Memory B cell (primary cell): ENCODE results near the gene NDFIP2.

Experiments used
- ATAC-seq: fragments of 150-1000 bp; cut with Tn5 transposase; 2 replicates; pipeline ENCODE4 v1.10.0; 2021; ENCODE audit warnings: low read depth, mild to moderate bottlenecking, moderate library complexity
- DNase-seq, 2 donors: peaks; one replicate each; pipeline ENCODE4 v3.0.0; 2022; ENCODE audit warnings: low spot score in 2 of 2
- H3K27ac Mint-ChIP-seq: one replicate; pipeline ENCODE4 v1.8.0; 2022; ENCODE audit warnings: mild to moderate bottlenecking, moderate library complexity, mixed read lengths
- H3K27me3 Mint-ChIP-seq: one replicate; pipeline ENCODE4 v1.8.0; 2022; ENCODE audit warnings: mixed read lengths
- H3K36me3 Mint-ChIP-seq: one replicate; pipeline ENCODE4 v1.8.0; 2022; ENCODE audit warnings: mild to moderate bottlenecking, mixed read lengths
- H3K4me1 Mint-ChIP-seq: one replicate; pipeline ENCODE4 v1.8.0; 2022; ENCODE audit warnings: mixed read lengths
- H3K4me3 Mint-ChIP-seq: one replicate; pipeline ENCODE4 v1.8.0; 2022; ENCODE audit warnings: mild to moderate bottlenecking, moderate library complexity, mixed read lengths
- H3K9me3 Mint-ChIP-seq: one replicate; pipeline ENCODE4 v1.8.0; 2022; ENCODE audit warnings: mixed read lengths

NDFIP2 gene

GRCh38 chr13:79492918-79493594, 12.1 kb downstream of the NDFIP2 start:
- H3K4me3 Mint-ChIP-seq: no peak overlapping the region
- DNase-seq: no peak
- H3K4me1 Mint-ChIP-seq: no peaks in the 10 kb centered on the region
- no peak overlapping the region for H3K27ac Mint-ChIP-seq
- ATAC-seq: no peak
- H3K9me3 Mint-ChIP-seq: peaks cover 1% of the 10 kb centered on the region
- no peaks in the 10 kb centered on the region for H3K36me3 Mint-ChIP-seq
- H3K27me3 Mint-ChIP-seq: peaks cover 12% of the 10 kb centered on the region

GRCh38 chr13:79496188-79496587, 15.2 kb downstream of the NDFIP2 start:
- no peak for DNase-seq
- Mint-ChIP-seq H3K27ac (no peak overlapping the region), H3K4me3 (no peak overlapping the region), H3K36me3 (no peaks in the 10 kb centered on the region), H3K27me3 (peaks cover 7% of the 10 kb centered on the region), H3K9me3 (no peaks in the 10 kb centered on the region), H3K4me1 (no peaks in the 10 kb centered on the region)
- ATAC-seq: no peak

GRCh38 chr13:79497064-79497463, 16.1 kb downstream of the NDFIP2 start:
- Mint-ChIP-seq H3K9me3 (no peaks in the 10 kb centered on the region), H3K36me3 (no peaks in the 10 kb centered on the region), H3K27me3 (peaks cover 9% of the 10 kb centered on the region), H3K4me3 (no peak overlapping the region), H3K27ac (no peak overlapping the region), H3K4me1 (no peaks in the 10 kb centered on the region)
- DNase-seq (no peak), ATAC-seq (no peak)

- ATAC-seq (no peak), DNase-seq (no peak)
- H3K36me3 Mint-ChIP-seq: no peaks in the 10 kb centered on the region
- H3K4me3 Mint-ChIP-seq: no peak overlapping the region
- H3K27me3 Mint-ChIP-seq: peaks cover 9% of the 10 kb centered on the region
- no peaks in the 10 kb centered on the region for H3K9me3 Mint-ChIP-seq
- H3K4me1 Mint-ChIP-seq: no peaks in the 10 kb centered on the region
- no peak overlapping the region for H3K27ac Mint-ChIP-seq
These were observed 16.9 kb downstream of the NDFIP2 start for GRCh38 chr13:79497852-79498251.

GRCh38 chr13:79500829-79501228, 19.9 kb downstream of the NDFIP2 start:
- Mint-ChIP-seq H3K36me3 (no peaks in the 10 kb centered on the region), H3K4me3 (no peak overlapping the region), H3K27ac (no peak overlapping the region), H3K4me1 (no peaks in the 10 kb centered on the region), H3K27me3 (peaks cover 12% of the 10 kb centered on the region), H3K9me3 (no peaks in the 10 kb centered on the region)
- ATAC-seq (no peak), DNase-seq (no peak)

GRCh38 chr13:79501538-79502232, 20.7 kb downstream of the NDFIP2 start:
- no peak for DNase-seq
- Mint-ChIP-seq H3K9me3 (no peaks in the 10 kb centered on the region), H3K27ac (no peak overlapping the region), H3K36me3 (no peaks in the 10 kb centered on the region), H3K27me3 (peaks cover 12% of the 10 kb centered on the region), H3K4me1 (no peaks in the 10 kb centered on the region), H3K4me3 (no peak overlapping the region)
- ATAC-seq: no peak

GRCh38 chr13:79502859-79503468, 22.0 kb downstream of the NDFIP2 start:
- Mint-ChIP-seq H3K36me3 (no peaks in the 10 kb centered on the region), H3K9me3 (no peaks in the 10 kb centered on the region), H3K4me3 (no peak overlapping the region), H3K27me3 (peaks cover 8% of the 10 kb centered on the region), H3K27ac (no peak overlapping the region), H3K4me1 (no peaks in the 10 kb centered on the region)
- no peak for ATAC-seq
- DNase-seq: no peak

GRCh38 chr13:79503473-79504017, 22.6 kb downstream of the NDFIP2 start:
- no peaks in the 10 kb centered on the region for H3K9me3 Mint-ChIP-seq
- DNase-seq (no peak), ATAC-seq (no peak)
- no peak overlapping the region for H3K27ac Mint-ChIP-seq
- no peaks in the 10 kb centered on the region for H3K36me3 Mint-ChIP-seq
- H3K4me1 Mint-ChIP-seq: no peaks in the 10 kb centered on the region
- H3K4me3 Mint-ChIP-seq: no peak overlapping the region
- peaks cover 8% of the 10 kb centered on the region for H3K27me3 Mint-ChIP-seq

- no peak overlapping the region for H3K27ac Mint-ChIP-seq
- H3K9me3 Mint-ChIP-seq: no peaks in the 10 kb centered on the region
- H3K4me3 Mint-ChIP-seq: no peak overlapping the region
- no peaks in the 10 kb centered on the region for H3K36me3 Mint-ChIP-seq
- H3K27me3 Mint-ChIP-seq: peaks cover 3% of the 10 kb centered on the region
- ATAC-seq (no peak), DNase-seq (no peak)
- no peaks in the 10 kb centered on the region for H3K4me1 Mint-ChIP-seq
These were observed 27.4 kb downstream of the NDFIP2 start for GRCh38 chr13:79508224-79508961.

GRCh38 chr13:79511611-79512010, 30.7 kb downstream of the NDFIP2 start:
- DNase-seq (no peak), ATAC-seq (no peak)
- no peaks in the 10 kb centered on the region for H3K27me3 Mint-ChIP-seq
- no peak overlapping the region for H3K4me3 Mint-ChIP-seq
- H3K27ac Mint-ChIP-seq: no peak overlapping the region
- no peaks in the 10 kb centered on the region for H3K9me3 Mint-ChIP-seq
- no peaks in the 10 kb centered on the region for H3K36me3 Mint-ChIP-seq
- H3K4me1 Mint-ChIP-seq: no peaks in the 10 kb centered on the region

- Mint-ChIP-seq H3K27me3 (no peaks in the 10 kb centered on the region), H3K4me3 (no peak overlapping the region), H3K9me3 (no peaks in the 10 kb centered on the region), H3K4me1 (no peaks in the 10 kb centered on the region), H3K36me3 (no peaks in the 10 kb centered on the region), H3K27ac (no peak overlapping the region)
- no peak for ATAC-seq
- DNase-seq: no peak
These were observed 32.0 kb downstream of the NDFIP2 start for GRCh38 chr13:79512950-79513349.

- Mint-ChIP-seq H3K4me3 (no peak overlapping the region), H3K4me1 (no peaks in the 10 kb centered on the region), H3K36me3 (no peaks in the 10 kb centered on the region), H3K9me3 (no peaks in the 10 kb centered on the region), H3K27me3 (no peaks in the 10 kb centered on the region), H3K27ac (no peak overlapping the region)
- ATAC-seq: no peak
- DNase-seq: no peak
These were observed 35.6 kb downstream of the NDFIP2 start for GRCh38 chr13:79516595-79516994.

GRCh38 chr13:79519255-79519654, 38.3 kb downstream of the NDFIP2 start:
- Mint-ChIP-seq H3K36me3 (no peaks in the 10 kb centered on the region), H3K9me3 (no peaks in the 10 kb centered on the region), H3K4me3 (no peak overlapping the region), H3K27me3 (no peaks in the 10 kb centered on the region), H3K27ac (no peak overlapping the region), H3K4me1 (no peaks in the 10 kb centered on the region)
- no peak for DNase-seq
- no peak for ATAC-seq

GRCh38 chr13:79522583-79522982, 41.6 kb downstream of the NDFIP2 start:
- DNase-seq (no peak), ATAC-seq (no peak)

More at GRCh38 chr13:79522583-79522982, 41.6 kb downstream of the NDFIP2 start:
- H3K9me3 Mint-ChIP-seq: no peaks in the 10 kb centered on the region
- H3K4me3 Mint-ChIP-seq: no peak overlapping the region
- no peaks in the 10 kb centered on the region for H3K36me3 Mint-ChIP-seq
- H3K27ac Mint-ChIP-seq: no peak overlapping the region
- no peaks in the 10 kb centered on the region for H3K27me3 Mint-ChIP-seq
- H3K4me1 Mint-ChIP-seq: no peaks in the 10 kb centered on the region
